Measurements from ENCODE around the gene IWS1. TPM values are rescaled to one million over a fixed set of nuclear protein-coding genes. Genes with fewer than 3 reads are reported as not detected.

IWS1 gene
- total RNA-seq, 1 experiment from 2014 or later, result 29.0 TPM

Other genes with a start within 250 kb of the IWS1 start
- 21.4 and 35.1 TPM in 2 replicates for gene ERCC3, start 232.3 kb downstream of the IWS1 start, total RNA-seq (2014; rRNA removed; shearing (Covaris generic); ENCODE audit: low replicate concordance)
- 10.6 and 32.9 TPM in 2 replicates for gene MAP3K2, start 138.5 kb downstream of the IWS1 start, total RNA-seq (2014; rRNA removed; shearing (Covaris generic); ENCODE audit: low replicate concordance)
- not detected in 2 replicates for gene PROC, start 108.1 kb downstream of the IWS1 start, total RNA-seq (2014; rRNA removed; shearing (Covaris generic); ENCODE audit: low replicate concordance)
- 0.89 TPM in 1 of 2 replicates, not detected in the other for gene MYO7B, start 9.2 kb upstream of the IWS1 start, total RNA-seq (2014; rRNA removed; shearing (Covaris generic); ENCODE audit: low replicate concordance)
- gene GPR17, start 119.7 kb upstream of the IWS1 start, total RNA-seq (2014; rRNA removed; shearing (Covaris generic); ENCODE audit: low replicate concordance), result not detected in 2 replicates
- gene LIMS2, start 149.0 kb upstream of the IWS1 start, total RNA-seq (2014; rRNA removed; shearing (Covaris generic); ENCODE audit: low replicate concordance), result 0.53 and 2.3 TPM in 2 replicates
- 8.7 and 9.2 TPM in 2 replicates for gene SFT2D3, start 175.0 kb upstream of the IWS1 start, total RNA-seq (2014; rRNA removed; shearing (Covaris generic); ENCODE audit: low replicate concordance)

Data from MG63 (cell line).